HAP-1 (cell line): ENCODE data around the gene RNF135.
"Not testable (repeated sequence)": the region's sequence is repeated elsewhere in the genome, so short reads cannot be mapped to it uniquely, and the experiment has no call there.

Source experiments
- DNase-seq, 2 experiments: peaks; one replicate each; pipeline ENCODE4 v3.0.0-alpha.2; 2016 to 2020; ENCODE audit warnings: low spot score in 2 of 2
- H3K27me3 ChIP-seq: fragments of 250-450 bp; sonication (Bioruptor Pico); 2 replicates; pipeline ENCODE4 v1.5.1; 2020; ENCODE audit warnings: low read depth, mild to moderate bottlenecking, moderate library complexity
- H3K36me3 ChIP-seq: fragments of 250-450 bp; sonication (Bioruptor Pico); replicated peaks from 2 replicates; pipeline ENCODE4 v1.5.1; 2020; ENCODE audit warnings: mild to moderate bottlenecking
- H3K4me1 ChIP-seq: fragments of 250-450 bp; sonication (Bioruptor Pico); 2 replicates; pipeline ENCODE4 v1.5.1; 2020; ENCODE audit warnings: mild to moderate bottlenecking
- H3K4me3 ChIP-seq: fragments of 250-450 bp; sonication (Bioruptor Pico); 2 replicates; pipeline ENCODE4 v1.5.1; 2020; ENCODE audit warnings: mild to moderate bottlenecking, moderate library complexity
- H3K9me3 ChIP-seq: fragments of 250-450 bp; sonication (Bioruptor Pico); 2 replicates; pipeline ENCODE4 v1.5.1; 2020; ENCODE audit warnings: mild to moderate bottlenecking, moderate library complexity
- in situ Hi-C: fragments of 300-500 bp; cut with MboI; formaldehyde crosslinking; loops from 3 replicates; pipeline ENCODE4 v1.14.3; 2020; ENCODE audit warnings: low sequenced_read_pairs, inconsistent platforms, mixed read lengths

The RNF135 gene

GRCh38 chr17:30997842-30998241 lies 27.0 kb downstream of the RNF135 start:
- Histone ChIP-seq H3K4me1 (no peaks in the 10 kb centered on the region), H3K9me3 (no peaks in the 10 kb centered on the region), H3K4me3 (no peak overlapping the region), H3K36me3 (peaks cover 16% of the 10 kb centered on the region), H3K27me3 (no peaks in the 10 kb centered on the region)
- in situ Hi-C loops = no loop called here
- no peak for DNase-seq

- Histone ChIP-seq H3K4me1 (no peaks in the 10 kb centered on the region; the same call in 1 of the 2 replicates), H3K4me3 (no peak overlapping the region), H3K9me3 (no peaks in the 10 kb centered on the region), H3K27me3 (no peaks in the 10 kb centered on the region), H3K36me3 (peaks cover 15% of the 10 kb centered on the region)
- no peak for DNase-seq
- in situ Hi-C loops = loop anchor here (25.0 kb wide), 1 partner anchor 210 kb away; no protein-coding TSS in a partner anchor
Observed at GRCh38 chr17:31002047-31002446, 31.2 kb downstream of the RNF135 start.

DNA sequence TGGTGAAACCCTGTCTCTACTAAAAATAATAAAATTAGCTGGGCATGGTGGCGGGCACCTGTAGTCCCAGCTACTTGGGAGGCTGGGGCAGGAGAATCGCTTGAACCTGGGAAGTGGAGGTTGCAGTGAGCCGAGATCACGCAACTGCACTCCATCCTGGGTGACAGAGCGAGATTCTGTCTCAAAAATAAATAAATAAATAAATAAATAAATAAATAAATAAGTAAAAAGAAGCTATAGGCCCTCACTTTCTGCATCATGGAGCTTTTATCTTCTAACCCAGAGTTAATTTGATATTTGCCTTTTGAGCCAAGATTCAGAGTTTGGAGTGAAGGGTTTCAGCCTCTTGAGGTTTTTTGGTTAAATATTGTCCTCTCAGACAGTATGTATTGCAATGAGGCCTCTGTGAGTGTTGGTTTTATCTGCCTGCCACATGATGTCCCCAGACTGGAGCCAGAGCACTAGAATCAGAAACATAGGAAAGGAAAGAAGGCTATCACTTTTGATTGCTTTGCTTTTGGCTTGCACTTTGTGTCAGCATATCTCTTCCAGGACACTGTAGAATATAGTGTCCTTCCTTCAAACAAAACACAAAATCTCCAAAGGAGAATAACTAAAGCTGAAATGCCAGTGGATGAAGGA lies 32.5 kb downstream of the RNF135 start:
- in situ Hi-C loops = loop anchor here (25.0 kb wide), 1 partner anchor 209 kb away; no protein-coding TSS in a partner anchor
- Histone ChIP-seq H3K4me3 (no peak overlapping the region), H3K9me3 (no peaks in the 10 kb centered on the region), H3K36me3 (peaks cover 9% of the 10 kb centered on the region; the same call in 1 of the 2 replicates), H3K4me1 (peaks cover 11% of the 10 kb centered on the region), H3K27me3 (no peaks in the 10 kb centered on the region)
- no peak for DNase-seq

DNA sequence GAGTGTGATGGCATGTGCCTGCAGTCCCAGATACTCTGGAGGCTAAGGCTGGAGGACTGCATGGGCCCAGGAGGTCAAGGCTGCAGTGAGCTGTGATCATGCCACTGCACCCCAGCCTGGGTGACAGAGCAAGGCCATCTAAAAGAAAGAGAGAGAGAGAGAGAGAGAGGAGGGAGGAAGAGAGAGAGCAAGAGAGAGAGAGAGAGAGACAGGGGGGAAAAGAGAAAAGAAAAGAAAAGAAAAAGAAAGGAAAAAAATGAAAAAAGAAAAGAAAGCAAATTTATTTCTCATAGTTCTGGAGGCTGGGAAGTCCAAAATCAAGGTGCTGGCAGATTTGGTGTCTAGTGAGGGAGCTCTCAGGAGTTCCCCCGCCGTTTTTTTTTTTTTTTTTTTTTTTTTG lies 33.3 kb downstream of the RNF135 start:
- in situ Hi-C loops = loop anchor here (25.0 kb wide), 1 partner anchor 208 kb away; no protein-coding TSS in a partner anchor
- DNase-seq = no peak
- Histone ChIP-seq H3K36me3 (peaks cover 6% of the 10 kb centered on the region; the same call in 1 of the 2 replicates), H3K27me3 (no peaks in the 10 kb centered on the region), H3K4me3 (no peak overlapping the region), H3K4me1 (peaks cover 11% of the 10 kb centered on the region), H3K9me3 (no peaks in the 10 kb centered on the region)

- peaks cover 11% of the 10 kb centered on the region for H3K4me1 ChIP-seq
- H3K4me3 ChIP-seq = peak overlapping the region; percentile 52
- in situ Hi-C loops = loop anchor here (25.0 kb wide), 1 partner anchor 204 kb away; no protein-coding TSS in a partner anchor
- H3K36me3 ChIP-seq = no peaks in the 10 kb centered on the region
- H3K27me3 ChIP-seq = no peaks in the 10 kb centered on the region
- no peaks in the 10 kb centered on the region for H3K9me3 ChIP-seq
- peak in 1 of 2 experiments; percentile 46 for DNase-seq
Observed at GRCh38 chr17:31007695-31008373, 37.0 kb downstream of the RNF135 start.

GRCh38 chr17:31008374-31009041 lies 37.7 kb downstream of the RNF135 start:
- Histone ChIP-seq H3K27me3 (no peaks in the 10 kb centered on the region), H3K9me3 (no peaks in the 10 kb centered on the region), H3K4me3 (peak overlapping the region; percentile 52), H3K36me3 (no peaks in the 10 kb centered on the region; the same call in 1 of the 2 replicates), H3K4me1 (peaks cover 11% of the 10 kb centered on the region)
- in situ Hi-C loops = loop anchor here (25.0 kb wide), 1 partner anchor 204 kb away; no protein-coding TSS in a partner anchor
- peak; percentile 49 to 73 for DNase-seq

DNA sequence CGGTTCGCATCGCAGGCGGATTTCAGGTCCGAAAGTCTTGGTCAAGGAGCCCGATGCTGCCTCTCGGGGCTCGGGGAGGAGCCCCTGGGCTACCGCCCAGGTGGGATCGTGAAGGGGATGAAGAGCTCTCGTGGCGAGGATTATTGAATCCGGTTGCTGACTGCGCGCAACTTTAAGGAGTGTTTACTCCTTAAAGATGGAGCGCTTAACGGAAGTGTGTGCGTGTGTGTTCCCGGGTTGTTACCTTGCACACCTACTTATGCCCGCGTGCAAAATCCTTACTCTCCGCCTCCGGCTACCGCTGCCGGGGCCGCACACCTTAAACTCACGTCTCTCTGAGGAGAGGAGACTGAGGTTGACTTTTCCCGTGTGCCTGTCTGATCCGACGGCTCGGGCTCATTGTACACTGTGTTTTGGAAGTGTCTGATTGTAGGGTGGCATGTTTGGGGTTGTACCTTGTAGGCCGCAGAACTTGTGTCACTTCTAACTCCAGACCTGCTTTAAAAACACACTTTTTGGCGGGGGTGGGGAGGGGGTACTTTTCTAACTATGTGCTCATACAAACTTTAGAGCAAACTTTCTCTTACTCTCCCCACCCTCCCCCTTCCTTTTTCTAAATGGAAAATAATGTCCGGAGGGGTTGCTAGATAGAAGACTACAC lies 38.3 kb downstream of the RNF135 start:
- H3K4me3 ChIP-seq = peak overlapping the region; percentile 52
- H3K9me3 ChIP-seq, H3K36me3 ChIP-seq, H3K27me3 ChIP-seq: not testable (repeated sequence)
- in situ Hi-C loops = loop anchor here (25.0 kb wide), 1 partner anchor 203 kb away; no protein-coding TSS in a partner anchor
- peaks cover 11% of the 10 kb centered on the region for H3K4me1 ChIP-seq
- peak; percentile 32 to 62 for DNase-seq

DNA sequence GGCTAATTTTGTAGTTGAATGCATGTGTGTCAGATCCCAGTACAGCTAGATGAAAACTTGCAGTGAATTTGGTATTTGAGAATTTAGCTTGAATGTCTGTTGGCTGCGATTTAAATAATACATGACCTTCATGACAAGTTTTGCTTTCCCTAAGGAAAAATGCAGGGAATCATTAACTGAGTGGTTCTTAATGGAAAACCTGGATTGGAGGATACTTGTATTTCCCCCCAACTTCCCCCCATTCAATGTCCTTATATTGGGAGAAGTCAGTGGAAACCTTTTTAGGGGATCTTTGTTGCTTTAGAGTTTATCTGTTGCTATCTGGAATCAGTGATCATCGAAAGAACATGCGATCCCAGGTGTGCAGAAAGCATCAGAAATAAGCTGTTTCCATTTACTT lies 39.2 kb downstream of the RNF135 start:
- not testable (repeated sequence) for DNase-seq
- in situ Hi-C loops = loop anchor here (25.0 kb wide), 1 partner anchor 202 kb away; no protein-coding TSS in a partner anchor

GRCh38 chr17:31013844-31014243 lies 43.0 kb downstream of the RNF135 start:
- H3K27me3 ChIP-seq = no peaks in the 10 kb centered on the region
- H3K36me3 ChIP-seq = no peaks in the 10 kb centered on the region; the same call in 1 of the 2 replicates
- peaks cover 6% of the 10 kb centered on the region; the same call in 1 of the 2 replicates for H3K4me1 ChIP-seq
- no peak overlapping the region for H3K4me3 ChIP-seq
- H3K9me3 ChIP-seq = no peaks in the 10 kb centered on the region
- no peak for DNase-seq
- in situ Hi-C loops = loop anchor here (25.0 kb wide), 1 partner anchor 198 kb away; no protein-coding TSS in a partner anchor

More for the DNA sequence above, 39.2 kb downstream of the RNF135 start:
- peaks cover 12% of the 10 kb centered on the region for H3K4me1 ChIP-seq
- not testable (repeated sequence) for H3K9me3 ChIP-seq, H3K36me3 ChIP-seq, H3K27me3 ChIP-seq
- peak overlapping the region; percentile 52 for H3K4me3 ChIP-seq

DNA sequence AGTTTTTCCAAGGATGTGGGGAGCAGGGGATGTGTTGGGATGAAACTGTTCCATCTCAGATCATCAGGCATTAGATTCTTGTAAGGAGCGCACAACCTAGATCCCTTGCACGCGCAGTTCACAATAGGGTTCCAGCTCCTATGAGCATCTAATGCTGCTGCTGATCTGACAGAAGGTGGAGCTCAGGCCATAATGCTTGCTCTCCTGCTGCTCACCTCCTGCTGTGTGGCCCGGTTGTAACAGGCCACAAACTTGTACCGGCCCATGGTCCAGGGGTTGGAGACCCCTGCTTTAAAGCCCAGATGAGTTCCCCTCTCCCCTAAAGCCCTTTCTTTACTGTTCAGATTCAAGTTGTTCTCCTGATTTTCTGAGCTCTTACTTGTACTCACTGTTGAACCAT lies 44.8 kb downstream of the RNF135 start:
- DNase-seq = no peak
- H3K9me3 ChIP-seq = no peaks in the 10 kb centered on the region
- H3K36me3 ChIP-seq = no peaks in the 10 kb centered on the region; the same call in 1 of the 2 replicates
- in situ Hi-C loops = loop anchor here (25.0 kb wide), 1 partner anchor 197 kb away; no protein-coding TSS in a partner anchor
- H3K4me3 ChIP-seq = no peak overlapping the region
- H3K27me3 ChIP-seq = no peaks in the 10 kb centered on the region
- H3K4me1 ChIP-seq = peaks cover 6% of the 10 kb centered on the region; the same call in 1 of the 2 replicates

- Histone ChIP-seq H3K9me3 (no peaks in the 10 kb centered on the region), H3K27me3 (no peaks in the 10 kb centered on the region), H3K4me1 (peaks cover 6% of the 10 kb centered on the region; the same call in 1 of the 2 replicates), H3K4me3 (no peak overlapping the region), H3K36me3 (no peaks in the 10 kb centered on the region)
- no peak for DNase-seq
- in situ Hi-C loops = loop anchor here (25.0 kb wide), 1 partner anchor 193 kb away; no protein-coding TSS in a partner anchor
Observed at GRCh38 chr17:31019004-31019403, 48.2 kb downstream of the RNF135 start.

DNA sequence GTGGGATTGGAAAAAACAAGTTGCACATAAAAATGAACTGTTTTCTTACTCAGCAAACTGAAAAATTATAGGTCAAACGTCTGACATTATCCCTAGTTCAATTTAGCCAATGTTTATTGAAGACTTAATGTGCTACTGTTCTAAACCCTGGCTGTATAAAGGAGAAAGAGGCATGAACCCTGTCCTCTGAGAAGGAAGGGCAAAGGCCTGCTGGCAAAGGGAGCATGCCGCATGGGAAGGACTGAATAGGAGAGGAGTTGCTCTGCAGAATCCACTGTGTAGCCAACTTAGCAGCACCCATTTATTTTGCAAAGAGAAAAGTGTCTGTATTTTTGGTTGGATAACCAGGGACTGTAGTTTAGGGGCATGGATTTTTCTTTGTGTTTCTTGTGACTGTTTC lies 52.3 kb downstream of the RNF135 start:
- in situ Hi-C loops = loop anchor here (25.0 kb wide), 1 partner anchor 189 kb away; no protein-coding TSS in a partner anchor
- not testable (repeated sequence) for H3K27me3 ChIP-seq, H3K9me3 ChIP-seq

GRCh38 chr17:31031841-31032240 lies 61.0 kb downstream of the RNF135 start:
- in situ Hi-C loops = no loop called here
- no peak for DNase-seq

More for the DNA sequence above, 52.3 kb downstream of the RNF135 start:
- not testable (repeated sequence) for H3K4me1 ChIP-seq, H3K36me3 ChIP-seq, H3K4me3 ChIP-seq, DNase-seq

More at GRCh38 chr17:31031841-31032240, 61.0 kb downstream of the RNF135 start:
- H3K9me3 ChIP-seq = no peaks in the 10 kb centered on the region
- no peak overlapping the region for H3K4me3 ChIP-seq
- no peaks in the 10 kb centered on the region for H3K36me3 ChIP-seq
- H3K4me1 ChIP-seq = peaks cover 6% of the 10 kb centered on the region; the same call in 1 of the 2 replicates
- H3K27me3 ChIP-seq = no peaks in the 10 kb centered on the region
